Measurements from ENCODE around the gene PSMD6.

PSMD6 gene

DNA sequence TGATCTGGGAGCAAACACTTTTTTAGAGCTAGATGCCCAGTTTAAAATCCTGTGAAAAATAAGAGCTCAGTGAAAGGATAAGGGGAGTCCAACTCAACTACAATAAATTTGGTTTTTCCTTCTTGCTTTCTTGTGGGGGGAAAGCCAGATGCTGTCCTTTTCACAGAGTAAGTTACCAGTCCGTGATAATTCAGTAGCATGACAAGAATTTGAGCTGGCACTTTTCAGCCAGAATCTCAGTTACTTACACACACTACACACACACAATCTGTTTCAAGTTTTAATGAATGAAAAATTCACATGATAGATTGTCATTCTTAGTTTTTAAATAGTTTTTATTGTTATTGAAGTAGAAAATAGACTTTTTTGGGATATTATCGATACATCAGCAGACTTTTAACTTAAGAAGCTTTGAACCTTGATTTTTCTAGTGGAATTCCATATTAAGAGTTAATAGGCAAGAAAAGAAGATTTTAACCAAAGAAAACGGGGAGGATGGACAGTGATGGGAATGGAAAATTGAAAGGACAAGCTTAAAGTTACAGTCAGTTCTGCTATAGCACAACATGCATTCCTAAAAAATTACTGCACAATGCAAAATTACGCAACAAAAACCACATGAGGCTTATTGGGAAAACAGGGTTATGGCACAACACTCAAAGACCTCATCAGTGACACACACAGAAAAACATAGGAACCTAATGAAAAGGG is 47.0 kb downstream of the PSMD6 start:
- DNase-seq: no peak

- no peak for DNase-seq
Measured at GRCh38 chr3:63975723-63976122, 47.6 kb downstream of the PSMD6 start.

- no peak for DNase-seq
Measured at GRCh38 chr3:63974451-63974850, 48.8 kb downstream of the PSMD6 start.

DNA sequence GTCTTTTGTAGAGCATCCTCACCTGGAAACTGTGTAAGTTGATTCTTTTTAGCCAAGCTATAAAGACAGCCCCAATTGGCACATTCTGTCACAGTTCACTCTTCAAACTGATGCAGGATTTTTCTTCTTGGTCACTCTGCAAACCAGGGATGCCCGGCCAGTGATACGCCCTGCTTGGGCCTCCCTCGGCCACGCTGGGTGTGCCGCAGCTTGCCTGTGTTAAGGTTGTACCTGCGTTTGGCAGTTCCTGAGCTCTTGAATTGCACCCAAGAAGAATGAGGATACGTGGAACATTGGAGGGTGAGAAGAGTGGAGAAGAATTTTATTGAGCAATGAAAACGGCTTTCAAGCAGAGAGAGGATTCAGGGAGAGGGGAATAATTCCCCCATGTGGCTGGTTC is 49.9 kb downstream of the PSMD6 start:
- no peak for DNase-seq

- DNase-seq: no peak
Measured at GRCh38 chr3:63972987-63973386, 50.3 kb downstream of the PSMD6 start.

GRCh38 chr3:63972196-63972595 is 51.1 kb downstream of the PSMD6 start:
- no peak for DNase-seq

DNA sequence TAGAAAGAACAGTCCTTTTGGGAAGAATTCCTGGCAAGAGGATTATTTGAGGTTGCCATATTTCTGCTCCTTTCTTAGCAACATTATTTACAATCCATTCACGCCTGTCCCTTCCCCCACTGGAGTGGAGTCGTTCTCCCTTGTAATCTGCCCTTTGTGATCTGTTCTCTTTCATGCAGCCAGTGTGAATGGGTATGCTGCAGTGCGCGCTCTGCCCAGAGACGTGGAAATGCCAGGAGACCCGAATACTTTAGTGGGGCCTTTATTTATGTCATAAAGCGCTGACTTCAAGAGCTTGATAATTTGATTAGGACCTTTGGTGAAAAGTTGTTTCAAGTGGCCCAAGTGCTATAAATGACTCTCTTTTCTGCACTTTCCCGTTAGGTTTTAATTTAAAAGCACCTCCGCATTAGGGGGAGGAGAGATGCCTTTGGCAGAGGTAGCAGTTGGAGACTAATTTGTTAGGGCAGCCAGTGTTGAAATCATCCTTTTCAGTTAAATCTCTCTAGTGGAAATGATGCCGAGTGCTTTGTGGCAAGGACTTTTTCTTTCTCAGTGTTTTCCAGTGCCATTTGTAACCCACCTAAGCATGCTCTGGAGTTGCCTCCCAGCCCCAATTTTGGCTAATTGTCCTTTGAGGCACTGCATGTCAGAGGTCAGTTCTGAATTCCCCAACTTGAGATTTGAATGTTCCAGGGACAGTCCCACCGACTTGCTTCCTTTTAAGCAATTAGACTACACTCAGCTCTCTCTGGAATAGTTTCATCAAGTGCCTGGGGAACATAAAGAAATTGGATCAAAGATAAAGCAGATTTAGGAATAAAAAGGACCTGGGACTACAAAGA is 52.4 kb downstream of the PSMD6 start:
- DNase-seq: no peak

DNA sequence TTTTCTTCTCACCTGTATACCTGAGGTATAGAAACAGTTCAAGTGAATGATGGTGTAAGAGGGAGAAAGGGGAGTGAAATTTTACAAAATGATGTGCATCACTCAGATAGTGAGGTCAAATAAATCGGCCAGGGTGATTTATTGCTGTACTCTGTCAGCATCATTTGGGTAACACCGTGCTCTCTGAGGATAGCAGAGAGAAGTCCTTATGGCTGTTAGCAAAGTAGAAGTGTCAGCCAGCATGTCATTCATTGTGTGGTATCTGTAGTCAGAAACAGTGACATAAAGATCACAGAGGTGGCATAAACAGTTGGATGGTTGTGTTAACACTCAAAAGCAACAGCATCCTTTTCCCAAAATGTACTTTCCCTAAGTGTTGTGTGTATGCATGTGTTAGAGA is 53.4 kb downstream of the PSMD6 start:
- DNase-seq: no peak

DNA sequence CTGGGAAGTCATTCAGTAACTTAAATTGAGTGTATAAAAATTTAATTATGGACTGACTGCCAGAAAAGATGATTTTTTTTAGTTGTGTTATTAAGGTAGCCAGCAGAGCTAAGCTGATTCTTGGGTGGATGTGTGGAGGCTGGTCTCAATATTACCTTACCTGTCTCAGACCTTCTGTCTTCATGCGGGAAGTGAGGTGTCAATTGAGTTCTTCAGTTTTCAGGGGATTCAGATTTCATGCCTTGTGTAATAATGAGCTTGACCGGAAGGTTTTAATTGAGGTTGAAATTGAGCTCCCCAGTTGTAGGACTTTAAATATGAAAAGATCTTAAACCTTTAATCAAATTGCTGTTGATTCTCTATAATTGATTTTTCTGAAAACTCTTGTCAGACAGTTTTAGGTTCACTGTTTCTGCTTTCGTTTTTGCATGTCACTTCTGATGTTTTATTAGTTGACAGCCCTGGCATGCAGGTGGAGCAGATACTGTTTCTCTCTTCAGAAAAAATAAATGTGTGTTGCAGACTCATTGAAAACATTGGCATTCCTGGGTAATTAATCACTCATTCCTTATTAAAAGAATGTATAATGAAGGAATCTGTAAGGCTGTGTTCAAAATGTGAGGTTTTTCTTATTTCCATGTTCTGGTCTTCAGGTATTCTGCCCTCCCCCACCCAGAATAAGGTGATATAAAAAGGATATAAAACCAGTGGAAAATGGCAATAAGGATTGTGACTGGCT is 54.5 kb downstream of the PSMD6 start:
- DNase-seq: no peak

DNA sequence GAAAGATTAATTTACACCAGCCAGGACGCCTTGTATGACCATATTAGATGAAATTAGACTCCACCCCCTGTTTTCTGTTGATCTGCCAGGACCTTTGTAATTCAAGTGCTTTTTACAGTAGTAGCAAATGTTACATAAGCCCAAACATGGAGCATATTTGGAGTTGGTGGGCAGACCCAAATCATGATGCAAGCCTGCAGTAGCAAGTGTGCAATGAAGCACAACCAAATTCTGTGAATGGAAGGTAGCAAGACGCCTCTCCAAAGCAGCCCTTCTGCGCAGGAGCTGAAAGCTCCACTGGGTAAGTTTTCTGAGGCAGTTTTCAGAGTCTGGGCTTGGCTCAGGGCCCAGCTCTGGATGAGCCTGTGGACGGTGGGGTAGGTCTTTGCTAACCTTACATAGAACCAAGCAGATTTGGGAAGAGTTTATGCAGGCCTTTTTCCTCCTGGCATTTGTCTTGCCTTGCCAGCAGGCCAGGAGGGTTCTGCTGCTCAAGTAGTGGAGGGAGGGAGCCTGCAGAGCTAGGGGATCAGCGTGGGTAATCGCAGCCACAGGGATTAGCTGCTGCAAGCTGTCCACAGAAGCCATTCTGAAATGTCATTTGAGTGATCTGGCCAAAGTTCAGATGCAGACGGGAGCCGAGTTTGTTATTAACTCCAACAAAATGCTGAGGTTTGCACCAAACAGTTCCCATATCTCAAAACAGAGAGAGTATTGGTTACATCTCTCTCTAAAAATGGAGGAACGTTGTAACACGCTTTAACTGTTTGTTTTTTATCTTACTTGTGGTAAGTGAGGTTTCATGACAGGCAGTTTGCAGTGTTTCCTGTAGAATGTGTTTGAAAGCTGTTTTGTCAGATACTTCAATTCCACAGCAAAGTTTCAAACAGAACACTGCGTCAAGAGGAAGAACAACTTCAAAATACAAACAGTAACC is 55.4 kb downstream of the PSMD6 start:
- DNase-seq: peak in 1 of 2 experiments; percentile 11

GRCh38 chr3:63966871-63967270 is 56.4 kb downstream of the PSMD6 start:
- no peak for DNase-seq

GRCh38 chr3:63966007-63966406 is 57.3 kb downstream of the PSMD6 start:
- DNase-seq: no peak

- DNase-seq: no peak
Measured at GRCh38 chr3:63964681-63965485, 58.4 kb downstream of the PSMD6 start.

DNA sequence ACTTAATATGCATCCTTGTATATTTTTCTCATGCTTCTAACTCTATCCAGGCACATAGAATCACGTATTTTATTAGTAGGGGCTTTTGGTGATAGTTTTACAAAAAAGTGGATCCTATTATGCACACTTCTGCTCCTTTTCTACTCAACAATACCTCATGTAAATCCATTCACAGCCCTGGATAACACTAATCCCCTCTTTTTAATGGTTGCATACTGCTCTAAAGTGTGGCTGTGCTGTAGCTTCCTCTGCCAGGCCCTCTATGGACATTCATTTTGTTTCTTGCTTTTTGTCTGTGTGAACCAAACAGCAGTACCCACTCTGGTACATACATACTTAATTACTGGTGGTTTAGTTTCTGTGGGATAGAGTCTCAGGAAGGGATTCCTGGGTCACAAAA is 59.8 kb downstream of the PSMD6 start:
- DNase-seq: no peak

- DNase-seq: no peak
Measured at GRCh38 chr3:63961891-63962290, 61.4 kb downstream of the PSMD6 start.

Measured in stimulated activated CD4-positive, alpha-beta T cell treated with anti-CD3 and anti-CD28 coated beads, Interleukin-4, amount 100 ng/mL, for 4 hours (primary cell).